ENCODE data around the gene HMCN2. TPM values are rescaled to one million over a fixed set of nuclear protein-coding genes. Genes with fewer than 3 reads are reported as not detected.

Gene HMCN2
- total and polyA plus RNA-seq, 2 experiments from 2014 or later = not detected

- Histone ChIP-seq H2AFZ (no peak overlapping the region), H3K4me1 (ENCODE audit: insufficient read depth) (no peaks in the 10 kb centered on the region), H3K9me2 (ENCODE audit: insufficient read depth) (no peaks in the 10 kb centered on the region), H3F3A (ENCODE audit: insufficient read depth) (no peaks in the 10 kb centered on the region), H3K9me3 (ENCODE audit: low read depth) (no peaks in the 10 kb centered on the region), H3K36me3 (ENCODE audit: low read depth) (no peaks in the 10 kb centered on the region), H3K79me2 (ENCODE audit: insufficient read depth) (no peaks in the 10 kb centered on the region), H3K9ac (no peak overlapping the region), H4K20me1 (ENCODE audit: insufficient read depth) (no peaks in the 10 kb centered on the region), H3K4me2 (ENCODE audit: unreplicated experiment) (no peak overlapping the region), H3K27ac (no peak overlapping the region), H3K4me3 (no peak overlapping the region), H3K27me3 (replicated peaks; ENCODE audit: insufficient read depth) (no peaks in the 10 kb centered on the region; the same call in 1 of the 2 replicates)
- WGBS, 2 experiments (ENCODE audit: low coverage in 1 of 2, low lambda C conversion rate in 2 of 2, missing lambda C conversion rate in 2 of 2) = 44 to 67% methylated on average over 1 to 2 of the region's 2 CpGs
- in situ Hi-C loops (cut with MboI) = no loop called here
- no peak for TF ChIP-seq EZH2phosphoT487 (IDR thresholded peaks at IDR 0.05; ENCODE audit: insufficient read depth, low read depth)
- TF ChIP-seq EZH2 (IDR thresholded peaks at IDR 0.05; ENCODE audit: insufficient read depth, poor library complexity, severe bottlenecking) = no peak
- no peak for DNase-seq
Observed at GRCh38 chr9:130373679-130374325, 108.2 kb downstream of the HMCN2 start.

GRCh38 chr9:130377612-130378011 is 112.1 kb downstream of the HMCN2 start:
- no peak overlapping the region for H3K27ac ChIP-seq
- DNase-seq = no peak
- no peak for TF ChIP-seq EZH2 (IDR thresholded peaks at IDR 0.05; ENCODE audit: insufficient read depth, poor library complexity, severe bottlenecking)
- TF ChIP-seq EZH2phosphoT487 (IDR thresholded peaks at IDR 0.05; ENCODE audit: insufficient read depth, low read depth) = no peak

GRCh38 chr9:130378875-130379648 is 113.5 kb downstream of the HMCN2 start:
- Histone ChIP-seq H4K20me1 (ENCODE audit: insufficient read depth) (no peaks in the 10 kb centered on the region), H3K36me3 (ENCODE audit: low read depth) (no peaks in the 10 kb centered on the region), H2AFZ (no peak overlapping the region), H3K9me3 (ENCODE audit: low read depth) (no peaks in the 10 kb centered on the region), H3K4me2 (ENCODE audit: unreplicated experiment) (no peak overlapping the region), H3K9me2 (ENCODE audit: insufficient read depth) (no peaks in the 10 kb centered on the region), H3K27ac (no peak overlapping the region), H3K9ac (no peak overlapping the region), H3K4me1 (ENCODE audit: insufficient read depth) (no peaks in the 10 kb centered on the region), H3F3A (ENCODE audit: insufficient read depth) (no peaks in the 10 kb centered on the region), H3K79me2 (ENCODE audit: insufficient read depth) (no peaks in the 10 kb centered on the region), H3K4me3 (no peak overlapping the region), H3K27me3 (replicated peaks; ENCODE audit: insufficient read depth) (peaks cover 10% of the 10 kb centered on the region; the same call in 1 of the 2 replicates)
- TF ChIP-seq EZH2 (IDR thresholded peaks at IDR 0.05; ENCODE audit: insufficient read depth, poor library complexity, severe bottlenecking) (no peak), EZH2phosphoT487 (IDR thresholded peaks at IDR 0.05; ENCODE audit: insufficient read depth, low read depth) (no peak)
- WGBS, 2 experiments (ENCODE audit: low coverage in 1 of 2, low lambda C conversion rate in 2 of 2, missing lambda C conversion rate in 2 of 2) = 75 to 76% methylated on average over 20 of the region's 20 CpGs
- in situ Hi-C loops (cut with MboI) = no loop called here
- DNase-seq = no peak

More at GRCh38 chr9:130377612-130378011, 112.1 kb downstream of the HMCN2 start:
- no peaks in the 10 kb centered on the region for H3K36me3 ChIP-seq (ENCODE audit: low read depth)
- H3K9me2 ChIP-seq (ENCODE audit: insufficient read depth) = no peaks in the 10 kb centered on the region
- no peaks in the 10 kb centered on the region for H4K20me1 ChIP-seq (ENCODE audit: insufficient read depth)
- no peak overlapping the region for H3K4me2 ChIP-seq (ENCODE audit: unreplicated experiment)
- in situ Hi-C loops (cut with MboI) = no loop called here
- H2AFZ ChIP-seq = no peak overlapping the region
- no peaks in the 10 kb centered on the region for H3K79me2 ChIP-seq (ENCODE audit: insufficient read depth)
- H3K4me1 ChIP-seq (ENCODE audit: insufficient read depth) = no peaks in the 10 kb centered on the region
- no peaks in the 10 kb centered on the region for H3F3A ChIP-seq (ENCODE audit: insufficient read depth)
- WGBS, 2 experiments (ENCODE audit: low coverage in 1 of 2, low lambda C conversion rate in 2 of 2, missing lambda C conversion rate in 2 of 2) = 74 to 76% methylated on average over 16 to 17 of the region's 17 CpGs
- no peaks in the 10 kb centered on the region; the same call in 1 of the 2 replicates for H3K27me3 ChIP-seq (replicated peaks; ENCODE audit: insufficient read depth)
- no peaks in the 10 kb centered on the region for H3K9me3 ChIP-seq (ENCODE audit: low read depth)
- no peak overlapping the region for H3K9ac ChIP-seq
- no peak overlapping the region for H3K4me3 ChIP-seq

- Histone ChIP-seq H3K27ac (no peak overlapping the region), H3K27me3 (replicated peaks; ENCODE audit: insufficient read depth) (peaks cover 10% of the 10 kb centered on the region; the same call in 1 of the 2 replicates), H4K20me1 (ENCODE audit: insufficient read depth) (no peaks in the 10 kb centered on the region), H3K36me3 (ENCODE audit: low read depth) (no peaks in the 10 kb centered on the region), H3K9me3 (ENCODE audit: low read depth) (no peaks in the 10 kb centered on the region), H3F3A (ENCODE audit: insufficient read depth) (no peaks in the 10 kb centered on the region), H3K4me1 (ENCODE audit: insufficient read depth) (no peaks in the 10 kb centered on the region), H3K4me3 (no peak overlapping the region), H3K9me2 (ENCODE audit: insufficient read depth) (no peaks in the 10 kb centered on the region), H3K4me2 (ENCODE audit: unreplicated experiment) (no peak overlapping the region), H3K79me2 (ENCODE audit: insufficient read depth) (no peaks in the 10 kb centered on the region), H2AFZ (no peak overlapping the region), H3K9ac (no peak overlapping the region)
- 41 to 49% methylated on average over 5 of the region's 5 CpGs for WGBS, 2 experiments (ENCODE audit: low coverage in 1 of 2, low lambda C conversion rate in 2 of 2, missing lambda C conversion rate in 2 of 2)
- in situ Hi-C loops (cut with MboI) = no loop called here
- DNase-seq = no peak
- TF ChIP-seq EZH2 (IDR thresholded peaks at IDR 0.05; ENCODE audit: insufficient read depth, poor library complexity, severe bottlenecking) (no peak), EZH2phosphoT487 (IDR thresholded peaks at IDR 0.05; ENCODE audit: insufficient read depth, low read depth) (no peak)
Observed at GRCh38 chr9:130379649-130379970, 114.0 kb downstream of the HMCN2 start.

All from GM23248 (cell line).